T-helper 1 cell treated with Interleukin-12 subunit alpha and Interleukin-12 subunit beta and Interleukin-4 antibody, amounts not matched to agents 30 ng/mL and 1 ng/mL, for 36 hours (primary cell): ENCODE results near the gene VCX2. TPM values are rescaled to one million over a fixed set of nuclear protein-coding genes. Genes with fewer than 3 reads are reported as not detected.
"Not testable (repeated sequence)": the region's sequence is repeated elsewhere in the genome, so short reads cannot be mapped to it uniquely, and the experiment has no call there.

ENCODE experiments used
- intact Hi-C: fragments of 100-400 bp; cut with micrococcal nuclease; formaldehyde crosslinking; loops from one replicate; pipeline ENCODE4 v1.15.1; 2024
- total RNA-seq: library from RNA; stranded (reverse); gene quantifications from 2 replicates; pipeline ENCODE4 v1.2.3, GENCODE V29; 2022

Gene VCX2
- not detected in 2 replicates for total RNA-seq

GRCh38 chrX:8171169-8171568 is at the start of gene VCX2:
Gene VCX2, minus strand, starts transcription at chrX:8171267. Its CDS starts 624 bp downstream, at chrX:8170643.
- intact Hi-C loops: not testable (repeated sequence)

DNA sequence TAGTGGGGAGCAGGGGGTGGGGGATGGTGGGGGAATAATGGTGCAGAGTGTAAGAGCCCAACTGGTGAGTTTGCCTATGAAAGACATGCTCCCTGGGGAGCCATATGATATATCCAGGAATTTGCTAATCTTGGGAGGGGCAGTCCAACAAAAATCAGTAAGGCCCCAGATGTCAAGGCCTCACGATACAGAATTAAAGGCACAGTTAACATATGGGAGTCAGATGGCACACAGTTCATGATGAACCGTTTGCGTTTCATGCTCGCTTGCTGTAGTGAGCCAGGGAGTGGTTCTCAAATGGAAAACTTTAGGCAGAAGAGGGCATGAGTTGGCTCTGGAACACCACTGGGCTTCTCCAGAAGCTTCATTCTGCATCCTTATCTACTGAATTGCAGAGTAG is 33.9 kb upstream of the VCX2 start:
- intact Hi-C loops: no loop called here

GRCh38 chrX:8204169-8204935 is 33.3 kb upstream of the VCX2 start:
- intact Hi-C loops: no loop called here

DNA sequence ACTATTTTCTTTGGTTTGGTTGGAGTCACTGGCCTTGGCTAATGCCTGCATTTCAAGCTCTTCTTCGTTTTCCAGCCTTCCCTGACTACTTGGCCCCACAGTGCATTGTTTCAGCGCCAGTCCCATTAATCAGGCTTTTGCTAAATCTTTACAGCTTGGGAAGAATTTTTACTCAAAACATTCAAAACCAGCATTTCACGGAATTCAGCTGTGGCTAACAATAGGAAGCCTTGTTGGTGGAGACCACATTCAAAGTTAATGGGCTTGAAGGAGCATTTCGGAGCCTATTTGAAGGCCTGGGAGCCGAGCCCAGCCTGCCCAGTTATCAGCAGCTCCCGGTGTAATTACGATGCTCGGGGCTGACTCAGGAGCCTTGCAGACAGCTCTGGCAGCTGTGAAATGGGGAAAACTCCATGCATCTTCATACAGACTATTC is 30.8 kb upstream of the VCX2 start:
- intact Hi-C loops: no loop called here

- intact Hi-C loops: no loop called here
These were observed 25.7 kb upstream of the VCX2 start for GRCh38 chrX:8196776-8197175.

DNA sequence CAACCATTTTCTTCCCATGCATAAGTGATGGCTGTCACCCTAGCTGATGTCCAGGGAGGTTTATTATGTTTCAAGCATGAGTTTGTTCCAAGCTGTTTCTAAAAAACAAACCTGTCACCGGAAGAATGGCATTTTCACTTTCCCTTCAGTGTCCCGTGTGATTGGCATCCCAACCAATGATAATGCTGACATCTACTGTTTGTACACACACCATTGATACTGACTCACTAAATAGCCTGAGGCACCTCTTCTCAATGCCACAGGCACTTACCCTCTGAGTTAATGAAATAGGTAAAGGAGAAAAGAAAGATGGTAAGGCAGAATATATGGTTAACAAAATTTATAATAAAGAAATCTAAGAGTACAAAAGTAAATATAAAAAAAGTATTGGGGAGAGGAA is 23.1 kb upstream of the VCX2 start:
- intact Hi-C loops: no loop called here

DNA sequence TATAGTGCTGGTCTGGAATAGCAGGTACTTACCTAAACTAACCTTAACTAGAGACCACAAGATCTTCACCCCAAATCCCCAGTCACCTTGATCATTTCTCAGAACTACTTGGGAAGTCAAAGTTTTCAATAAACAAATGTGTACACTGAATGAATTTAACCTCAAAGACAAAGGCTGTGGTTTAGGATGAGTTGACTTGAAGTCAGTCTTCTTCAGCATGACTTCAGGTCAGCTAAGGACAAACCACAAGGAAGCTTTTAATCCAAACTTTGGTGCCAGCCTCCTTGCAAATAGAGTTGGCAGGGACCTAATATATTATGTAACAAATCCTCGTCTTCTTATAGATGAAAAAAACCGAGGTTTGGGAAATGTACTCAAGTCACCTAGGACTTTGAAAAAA is 21.2 kb upstream of the VCX2 start:
- intact Hi-C loops: no loop called here

GRCh38 chrX:8191022-8191421 is 20.0 kb upstream of the VCX2 start:
- intact Hi-C loops: no loop called here

GRCh38 chrX:8190341-8190830 is 19.3 kb upstream of the VCX2 start:
- intact Hi-C loops: no loop called here

DNA sequence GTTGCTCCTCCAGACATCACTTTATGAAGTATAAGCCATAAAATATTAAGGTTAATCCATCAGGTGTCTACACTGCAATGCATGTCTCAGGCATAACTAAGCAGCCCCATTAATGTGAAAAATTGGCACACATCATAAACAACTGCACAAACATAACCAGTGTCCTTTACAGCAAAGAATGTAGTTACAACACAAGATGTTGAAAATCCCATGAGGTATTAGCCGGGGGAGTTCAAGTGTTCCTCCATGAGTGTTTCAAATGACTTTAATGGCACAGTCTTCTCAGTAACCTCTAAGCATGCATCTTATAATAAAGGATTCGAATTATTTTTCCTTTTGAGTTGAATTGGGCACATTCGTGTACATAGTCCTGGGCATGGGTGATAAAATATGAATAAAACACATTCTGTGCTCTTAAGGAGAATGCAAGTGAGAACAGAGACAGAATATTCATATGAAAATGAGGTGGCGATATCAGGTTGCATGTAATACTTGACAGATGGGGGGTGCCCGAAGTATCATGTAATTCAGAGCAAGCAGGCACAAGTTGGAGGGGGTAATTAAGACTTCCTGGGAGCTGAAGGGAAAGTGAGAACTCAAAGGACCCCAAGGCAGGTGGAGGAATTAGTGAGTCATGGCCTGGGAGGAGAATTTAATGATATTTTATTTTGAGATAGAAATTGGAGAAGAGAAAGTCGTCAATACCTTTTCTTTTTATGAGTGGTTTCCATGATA is 18.2 kb upstream of the VCX2 start:
- intact Hi-C loops: no loop called here

- intact Hi-C loops: no loop called here
These were observed 12.3 kb upstream of the VCX2 start for GRCh38 chrX:8183346-8183745.

GRCh38 chrX:8179656-8180055 is 8.6 kb upstream of the VCX2 start:
- intact Hi-C loops: no loop called here

DNA sequence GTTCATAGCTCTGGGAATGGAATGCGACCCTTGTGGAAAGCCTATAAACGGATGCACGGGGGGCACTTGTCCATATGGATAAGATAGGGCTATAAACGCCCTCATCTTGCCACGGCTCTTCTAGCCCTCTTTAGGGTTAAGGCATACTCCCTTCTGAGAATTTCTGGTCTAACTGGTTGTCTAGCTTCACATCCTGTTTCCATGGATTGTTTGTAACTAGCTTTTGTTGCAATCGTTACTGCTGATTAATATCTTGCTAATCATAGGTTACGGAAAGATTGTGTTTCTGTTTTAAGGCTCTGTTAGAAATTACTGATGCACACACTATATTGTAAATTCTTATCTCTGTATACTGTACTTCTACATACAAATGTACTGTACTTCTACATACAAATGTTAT is 17.1 kb downstream of the VCX2 start:
- intact Hi-C loops: not testable (repeated sequence)

- intact Hi-C loops: no loop called here
These were observed 23.8 kb downstream of the VCX2 start for GRCh38 chrX:8147226-8147625.

GRCh38 chrX:8144925-8145324 is 26.1 kb downstream of the VCX2 start:
- intact Hi-C loops: no loop called here

DNA sequence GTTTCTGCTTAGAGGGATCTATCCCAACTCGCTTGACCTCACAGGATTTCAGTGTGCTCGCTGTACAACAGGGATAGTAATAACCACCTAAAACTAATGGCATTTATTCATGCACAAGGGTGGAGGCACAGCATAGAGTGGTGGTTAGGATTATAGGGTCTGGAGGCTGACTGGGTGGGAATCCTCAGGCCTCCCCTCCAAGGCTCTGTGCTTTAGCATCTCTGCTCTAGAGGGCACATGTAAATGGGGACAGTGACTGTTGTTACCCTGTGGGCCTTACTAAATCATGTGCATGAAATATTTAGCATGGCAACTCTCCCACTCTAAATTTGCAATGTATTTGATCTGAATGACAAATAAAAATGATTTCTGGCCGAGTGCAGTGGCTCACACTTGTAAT is 29.2 kb downstream of the VCX2 start:
- intact Hi-C loops: no loop called here

GRCh38 chrX:8140986-8141744 is 29.9 kb downstream of the VCX2 start:
- intact Hi-C loops: no loop called here

- intact Hi-C loops: no loop called here
These were observed 31.4 kb downstream of the VCX2 start for GRCh38 chrX:8139716-8140115.

DNA sequence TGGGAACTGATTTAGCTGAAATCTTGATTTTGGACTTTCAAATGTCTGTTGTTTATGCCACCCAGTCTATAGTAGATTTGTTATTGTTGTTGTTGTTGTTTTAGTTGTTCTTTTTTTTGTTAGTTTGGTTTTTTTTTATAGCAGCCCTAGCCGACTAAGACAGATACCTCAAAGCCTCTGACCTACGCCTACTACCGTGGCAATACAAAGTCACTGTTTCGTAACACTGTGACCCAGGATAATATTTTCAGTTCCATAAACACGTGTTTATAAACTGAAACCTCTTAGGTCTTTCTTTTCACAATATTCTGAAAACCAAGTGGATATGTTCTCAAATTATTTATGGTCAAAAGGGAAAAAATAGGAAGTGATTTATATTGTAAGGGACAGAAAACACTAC is 32.8 kb downstream of the VCX2 start:
- intact Hi-C loops: no loop called here

GRCh38 chrX:8126648-8127047 is 44.4 kb downstream of the VCX2 start:
- intact Hi-C loops: no loop called here

- intact Hi-C loops: no loop called here
These were observed 45.0 kb downstream of the VCX2 start for GRCh38 chrX:8126092-8126491.

DNA sequence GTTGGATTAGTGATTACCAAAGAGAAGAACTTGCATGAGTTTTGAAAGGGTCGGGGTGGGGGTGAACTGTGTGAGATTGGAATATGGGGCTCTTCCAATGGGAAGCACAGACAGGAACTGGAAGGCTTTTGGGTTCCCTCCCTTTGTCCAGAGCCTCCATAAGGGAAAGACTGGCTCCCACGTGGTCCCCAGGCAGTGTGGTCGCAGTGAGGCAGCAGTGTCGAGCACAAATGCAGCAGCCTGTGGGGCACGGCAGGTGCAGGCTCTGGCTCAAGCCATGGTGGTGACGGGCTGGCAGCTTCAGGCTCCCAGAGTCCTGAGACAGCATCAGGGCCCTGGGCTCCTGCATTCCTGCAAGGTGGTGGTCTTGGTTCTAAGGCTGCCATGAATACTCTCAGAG is 45.5 kb downstream of the VCX2 start:
- intact Hi-C loops: no loop called here
